HG03175 (cell line): ENCODE data around the gene MED23.
"Not testable (repeated sequence)": the region's sequence is repeated elsewhere in the genome, so short reads cannot be mapped to it uniquely, and the experiment has no call there.

Experiments
- ATAC-seq: cut with Tn5 transposase; IDR thresholded peaks from one replicate; pipeline ENCODE4 v1.9.1; 2021; ENCODE audit warnings: mild to moderate bottlenecking, moderate library complexity; ENCODE audit not compliant: unreplicated experiment

Gene MED23

GRCh38 chr6:131575834-131576478, 52.1 kb downstream of the MED23 start:
- no peak for ATAC-seq

- ATAC-seq, result no peak
Observed at GRCh38 chr6:131574686-131575085, 53.4 kb downstream of the MED23 start.

DNA sequence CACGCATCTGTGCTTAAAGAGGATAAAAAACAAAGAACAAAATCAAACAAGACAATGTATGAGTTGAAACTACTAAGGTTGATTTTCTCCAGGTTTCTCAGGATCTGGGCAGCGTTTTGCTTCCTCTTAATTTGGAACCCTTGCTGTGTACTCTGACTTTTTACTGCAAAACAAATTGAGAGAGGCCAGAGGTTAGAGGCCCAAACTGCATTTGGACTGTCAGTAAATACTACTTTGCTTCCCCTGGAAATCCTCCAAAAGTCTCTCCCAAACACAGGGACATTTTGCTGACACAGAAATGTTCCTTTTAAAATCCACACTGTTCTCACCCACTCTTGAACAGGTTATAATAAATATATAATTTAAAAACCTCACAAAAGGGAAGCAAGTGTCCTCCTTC, 53.9 kb downstream of the MED23 start:
- ATAC-seq, result no peak

DNA sequence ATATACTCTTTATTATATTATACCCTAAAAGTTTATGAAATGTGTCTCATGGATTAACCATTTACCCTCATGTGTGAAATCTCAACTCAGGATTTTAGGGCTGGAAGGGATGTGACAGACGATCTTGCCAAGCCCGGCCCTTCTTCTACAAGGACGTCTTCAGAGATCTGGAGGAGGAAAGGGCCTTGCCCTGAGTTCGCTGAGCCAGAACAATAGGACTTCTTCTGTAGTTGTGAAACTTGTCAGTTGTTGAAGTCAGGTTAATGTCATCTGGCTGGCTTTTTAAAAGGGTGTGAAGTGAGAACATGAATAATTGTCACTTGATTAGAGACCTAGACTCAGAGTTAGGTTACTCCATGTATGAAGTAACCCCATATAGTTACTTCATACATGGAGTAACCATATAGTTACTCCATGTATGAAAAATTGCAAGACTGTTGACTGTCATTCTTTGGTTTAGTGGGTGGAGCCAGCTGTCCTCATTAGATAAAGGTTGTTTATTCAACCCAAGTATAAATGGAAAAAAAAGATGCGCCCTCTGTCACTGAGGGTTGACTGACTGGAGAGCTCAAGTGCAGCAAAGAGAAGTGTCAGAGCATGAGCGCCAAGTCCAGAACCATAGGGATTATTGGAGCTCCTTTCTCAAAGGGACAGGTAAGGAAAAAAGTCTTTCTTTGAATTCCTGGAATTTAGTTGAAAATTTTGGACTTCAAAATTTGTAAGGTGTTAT, 55.2 kb downstream of the MED23 start, which contains the start of gene ARG1:
Gene ARG1, plus strand, starts transcription at position 541 of the 730 bp plus-strand sequence. Its CDS starts 57 bp downstream, at position 598.
- ATAC-seq, result no peak

GRCh38 chr6:131568726-131569125, 59.3 kb downstream of the MED23 start:
- no peak for ATAC-seq

DNA sequence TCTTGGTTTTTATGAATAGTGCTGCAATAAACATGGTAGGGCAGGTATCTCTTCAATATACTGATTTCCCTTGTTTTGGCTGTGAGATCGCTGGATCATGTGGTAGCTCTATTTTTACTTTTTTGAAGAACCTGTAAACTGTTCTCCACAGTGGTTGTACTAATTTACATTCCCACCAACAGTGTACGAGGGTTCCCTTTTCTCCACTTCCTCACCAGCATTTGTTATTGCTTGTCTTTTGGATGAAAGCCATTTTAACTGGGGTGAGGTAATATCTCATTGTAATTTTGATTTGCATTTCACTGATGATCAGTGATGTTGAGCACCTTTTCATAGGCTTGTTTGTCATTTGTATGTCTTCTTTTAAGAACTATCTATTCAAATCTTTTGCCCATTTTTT, 63.0 kb downstream of the MED23 start:
- ATAC-seq, result no peak

DNA sequence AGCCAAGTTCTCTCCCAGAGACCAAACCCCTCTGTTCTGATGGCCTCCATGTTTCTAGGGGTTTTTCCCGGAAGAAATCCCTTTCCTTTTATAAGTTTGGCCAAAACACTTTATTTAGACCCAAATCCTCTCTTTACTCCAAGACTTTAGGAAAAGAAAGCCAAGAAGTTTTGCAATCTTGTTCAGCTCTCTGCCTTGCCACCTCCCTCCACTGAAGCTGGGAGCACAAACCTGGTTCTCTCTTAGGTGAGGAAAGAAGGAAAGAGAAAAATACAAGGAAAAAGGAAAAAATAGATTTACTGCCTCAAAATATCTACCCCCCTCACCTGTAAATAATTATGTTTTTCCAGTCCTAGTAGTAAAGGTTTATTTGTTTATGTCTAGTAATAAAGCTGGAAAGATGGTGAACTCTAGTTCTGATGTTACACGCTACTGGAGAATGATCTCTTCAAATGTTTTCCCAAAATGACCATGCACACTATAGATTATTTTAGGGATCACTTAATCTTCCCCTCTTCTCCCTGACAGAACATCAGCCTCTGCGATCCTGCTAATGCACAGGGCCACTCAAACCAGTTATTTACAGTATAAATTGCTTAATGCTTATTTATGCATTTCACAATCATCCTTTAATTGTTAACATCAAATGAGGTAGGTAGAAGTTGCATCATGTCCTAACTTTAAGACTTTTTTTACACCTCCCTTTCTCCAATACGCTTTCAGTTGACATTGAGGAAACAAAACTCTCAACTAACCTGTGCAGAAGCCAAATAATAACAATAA, 65.9 kb downstream of the MED23 start:
- no peak for ATAC-seq

- ATAC-seq, result no peak
Observed at GRCh38 chr6:131558922-131559321, 69.1 kb downstream of the MED23 start.

- no peak for ATAC-seq
Observed at GRCh38 chr6:131555992-131556391, 72.0 kb downstream of the MED23 start.

DNA sequence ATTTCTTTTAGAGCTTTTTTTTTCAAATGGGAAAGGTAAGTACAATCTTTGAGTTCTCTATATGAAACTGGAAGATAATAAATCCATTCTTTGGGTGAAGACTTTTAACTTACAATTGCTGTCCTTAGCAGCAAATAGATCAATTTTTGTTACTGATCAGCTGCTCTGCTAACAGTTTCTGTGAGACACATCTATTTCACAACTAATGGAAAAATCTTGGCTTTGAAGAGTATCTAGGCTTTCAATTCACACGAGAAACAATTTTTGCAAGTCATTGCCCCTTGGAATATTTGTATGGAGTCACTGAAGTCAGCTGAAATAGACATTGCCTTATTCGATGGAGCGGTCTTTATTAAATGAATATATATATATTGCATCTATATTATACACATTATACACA, 75.5 kb downstream of the MED23 start:
- ATAC-seq, result no peak

DNA sequence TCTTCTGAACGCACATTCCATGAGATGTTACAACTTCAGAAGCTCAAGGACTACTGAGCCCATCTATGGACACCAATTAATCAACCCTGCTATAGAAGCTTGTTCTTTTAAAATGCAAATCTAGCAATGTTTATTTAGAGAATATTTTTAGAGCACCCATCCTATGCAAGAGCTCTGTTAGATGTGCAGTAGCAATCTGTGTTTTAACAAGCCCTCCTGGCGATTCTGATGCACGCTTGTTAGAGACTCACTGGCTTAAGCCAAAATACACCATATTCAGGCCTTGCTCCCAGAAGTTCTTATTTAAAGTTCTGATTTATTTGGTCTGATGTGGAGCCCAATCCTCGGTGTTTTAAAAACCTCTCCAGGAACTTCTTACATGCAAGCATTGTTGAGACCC, 76.1 kb downstream of the MED23 start:
- no peak for ATAC-seq

- ATAC-seq, result no peak
Observed at GRCh38 chr6:131549811-131550210, 78.2 kb downstream of the MED23 start.

GRCh38 chr6:131548441-131548840, 79.6 kb downstream of the MED23 start:
- ATAC-seq, result no peak

- no peak for ATAC-seq
Observed at GRCh38 chr6:131547488-131547887, 80.6 kb downstream of the MED23 start.

DNA sequence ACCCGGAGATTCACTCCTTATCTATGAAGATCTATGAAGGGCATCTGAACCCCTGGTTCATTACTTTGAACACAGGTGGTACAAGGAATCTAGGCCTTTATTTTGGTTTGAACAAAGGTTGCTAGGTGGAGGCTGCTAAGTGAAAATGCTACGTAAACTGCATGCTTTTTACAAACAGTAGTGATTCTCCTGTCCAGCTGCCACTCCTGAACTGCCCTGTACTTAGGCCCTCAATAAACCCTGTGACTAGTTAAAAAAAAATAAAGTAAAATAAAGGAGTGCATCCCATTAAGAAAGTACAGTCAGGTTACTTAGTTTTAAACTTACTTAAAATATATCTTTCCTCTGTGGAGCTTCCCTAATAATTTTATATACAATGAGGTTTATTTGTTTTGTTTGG, 82.7 kb downstream of the MED23 start:
- no peak for ATAC-seq

DNA sequence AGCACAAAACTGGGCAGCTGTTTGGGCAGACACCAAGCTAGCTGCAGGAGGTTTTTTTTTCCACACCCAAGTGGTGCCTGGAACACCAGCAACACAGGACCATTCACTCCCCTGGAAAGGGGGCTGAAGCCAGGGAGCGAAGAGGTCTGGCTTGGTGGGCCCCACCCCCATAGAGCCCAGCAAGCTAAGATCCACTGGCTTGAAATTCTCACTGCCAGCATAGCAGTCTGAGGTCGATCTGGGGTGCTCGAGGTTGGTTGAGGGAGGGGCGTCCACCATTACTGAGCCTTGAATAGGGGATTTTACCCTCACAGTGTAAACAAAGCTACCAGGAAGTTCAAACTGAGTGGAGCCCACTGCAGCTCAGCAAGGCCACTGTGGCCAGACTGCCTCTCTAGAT, 89.4 kb downstream of the MED23 start:
- ATAC-seq, result not testable (repeated sequence)

DNA sequence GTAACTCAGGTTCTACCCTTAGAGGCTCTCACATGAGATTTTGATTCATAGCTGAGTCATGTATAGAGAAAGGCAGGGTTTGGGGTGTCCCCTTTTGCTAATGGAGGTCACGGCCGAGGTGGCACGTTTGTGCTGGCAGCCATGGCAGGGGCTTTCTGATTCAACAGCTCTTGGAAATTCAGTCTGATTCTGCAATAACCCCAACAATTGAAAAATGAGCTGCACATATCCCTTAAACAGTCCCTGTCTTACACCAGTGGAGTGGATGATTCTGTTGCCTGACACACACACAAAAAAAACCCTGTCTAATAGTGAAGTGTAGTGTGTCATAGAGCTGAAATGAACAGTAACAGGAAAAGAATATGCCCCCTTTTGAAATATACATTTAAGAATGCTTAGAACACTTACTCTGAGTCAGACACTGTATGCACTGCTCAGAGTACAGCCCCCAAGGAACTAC, 95.4 kb downstream of the MED23 start:
- no peak for ATAC-seq

GRCh38 chr6:131531681-131532080, 96.4 kb downstream of the MED23 start:
- ATAC-seq, result not testable (repeated sequence)

DNA sequence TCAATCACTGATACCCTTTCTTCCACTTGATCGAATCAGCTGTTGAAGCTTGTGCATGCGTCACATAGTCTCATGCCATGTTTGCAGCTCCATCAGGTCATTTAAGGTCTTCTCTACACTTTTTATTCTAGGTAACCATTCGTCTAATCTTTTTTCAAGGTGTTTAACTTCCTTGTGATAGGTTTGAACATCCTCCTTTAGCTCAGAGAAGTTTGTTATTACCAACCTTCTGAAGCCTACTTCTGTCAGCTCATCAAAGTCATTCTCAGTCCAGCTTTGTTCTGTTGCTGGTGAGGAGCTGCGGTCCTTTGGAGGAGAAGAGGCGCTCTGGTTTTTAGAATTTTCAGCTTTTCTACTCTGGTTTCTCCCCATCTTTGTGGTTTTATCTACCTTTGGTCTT, 97.1 kb downstream of the MED23 start:
- not testable (repeated sequence) for ATAC-seq

- no peak for ATAC-seq
Observed at GRCh38 chr6:131524695-131525336, 103.2 kb downstream of the MED23 start.

DNA sequence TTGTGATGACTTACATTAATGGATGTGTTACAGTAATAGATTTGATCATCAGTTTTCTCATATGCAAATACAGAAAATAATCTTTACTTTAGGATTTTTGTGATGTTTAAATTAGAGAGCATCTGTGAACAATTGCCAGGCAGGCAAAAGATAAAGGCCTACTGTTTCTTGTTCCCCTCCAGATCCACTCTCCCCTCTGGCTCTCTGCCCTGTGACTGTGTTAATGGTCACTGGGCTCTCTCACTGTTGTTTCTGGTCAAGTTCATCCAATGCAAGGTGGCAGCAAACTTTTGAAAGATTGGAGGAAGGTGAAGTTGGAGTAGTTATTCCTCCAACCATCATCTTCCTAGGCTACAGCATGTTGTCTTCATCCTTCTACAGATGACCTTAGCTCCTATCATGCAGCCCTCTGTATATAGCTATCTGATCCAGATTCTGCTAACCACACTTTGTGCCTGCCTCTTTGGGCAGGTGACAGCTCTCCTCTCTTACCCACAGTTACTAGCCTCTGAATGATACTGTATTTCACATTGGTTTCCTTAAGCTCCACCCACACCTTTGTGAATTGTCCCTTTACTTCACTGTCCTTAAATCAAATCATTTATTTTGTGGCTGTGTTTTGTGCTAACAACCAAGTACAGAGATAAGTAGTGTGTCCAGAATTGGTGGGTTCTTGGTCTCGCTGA, 103.9 kb downstream of the MED23 start:
- ATAC-seq, result no peak
